Measurements from ENCODE around the gene CRADD. TPM values are rescaled to one million over a fixed set of nuclear protein-coding genes. Genes with fewer than 3 reads are reported as not detected.

Gene CRADD
- total RNA-seq, 1 donor from 2014 or later: 17.1 TPM

DNA sequence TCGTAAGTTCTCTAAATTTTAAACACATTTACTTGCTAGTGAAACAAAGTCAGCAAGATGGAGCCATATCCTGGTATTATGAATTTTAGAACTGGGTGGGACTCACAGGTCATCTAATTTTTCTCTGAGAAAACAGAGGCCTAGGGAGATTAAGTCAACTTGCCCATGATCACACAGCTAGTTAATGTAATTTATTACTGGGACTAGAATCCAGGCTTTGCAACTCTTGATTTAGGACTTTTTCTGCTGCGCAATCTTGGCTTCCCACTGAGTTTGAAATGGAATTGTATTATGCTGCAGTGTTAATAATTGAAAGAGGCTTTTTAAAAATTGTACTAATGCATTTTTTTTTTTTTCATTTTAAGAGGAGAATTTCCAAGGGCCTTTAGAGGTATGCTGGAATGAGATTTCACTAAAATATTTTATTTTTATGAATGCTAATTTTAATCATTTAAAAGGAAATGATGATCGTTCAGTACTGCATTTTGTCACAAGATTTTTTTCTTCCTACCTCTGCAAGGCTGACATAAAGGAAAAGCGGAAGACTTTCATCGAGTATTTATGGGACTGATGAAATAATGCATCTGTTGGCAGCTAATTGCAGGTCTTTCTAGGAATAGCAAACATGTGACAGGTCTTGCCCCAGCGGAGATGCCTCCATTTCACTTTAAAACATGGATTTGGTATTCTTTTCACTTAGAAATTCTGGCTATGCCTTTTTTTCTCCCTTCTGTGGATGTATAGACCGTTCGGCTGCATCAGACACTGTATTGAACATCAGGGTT is 9.6 kb downstream of the CRADD start:
- ATAC-seq: no peak
- H3K4me1 ChIP-seq: no peaks in the 10 kb centered on the region
- H3K36me3 ChIP-seq: no peaks in the 10 kb centered on the region
- TF ChIP-seq, protein P1, sequence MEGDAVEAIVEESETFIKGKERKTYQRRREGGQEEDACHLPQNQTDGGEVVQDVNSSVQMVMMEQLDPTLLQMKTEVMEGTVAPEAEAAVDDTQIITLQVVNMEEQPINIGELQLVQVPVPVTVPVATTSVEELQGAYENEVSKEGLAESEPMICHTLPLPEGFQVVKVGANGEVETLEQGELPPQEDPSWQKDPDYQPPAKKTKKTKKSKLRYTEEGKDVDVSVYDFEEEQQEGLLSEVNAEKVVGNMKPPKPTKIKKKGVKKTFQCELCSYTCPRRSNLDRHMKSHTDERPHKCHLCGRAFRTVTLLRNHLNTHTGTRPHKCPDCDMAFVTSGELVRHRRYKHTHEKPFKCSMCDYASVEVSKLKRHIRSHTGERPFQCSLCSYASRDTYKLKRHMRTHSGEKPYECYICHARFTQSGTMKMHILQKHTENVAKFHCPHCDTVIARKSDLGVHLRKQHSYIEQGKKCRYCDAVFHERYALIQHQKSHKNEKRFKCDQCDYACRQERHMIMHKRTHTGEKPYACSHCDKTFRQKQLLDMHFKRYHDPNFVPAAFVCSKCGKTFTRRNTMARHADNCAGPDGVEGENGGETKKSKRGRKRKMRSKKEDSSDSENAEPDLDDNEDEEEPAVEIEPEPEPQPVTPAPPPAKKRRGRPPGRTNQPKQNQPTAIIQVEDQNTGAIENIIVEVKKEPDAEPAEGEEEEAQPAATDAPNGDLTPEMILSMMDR (IDR thresholded peaks at IDR 0.05): no peak
- no peaks in the 10 kb centered on the region for H3K27me3 ChIP-seq
- no peak overlapping the region for H3K4me3 ChIP-seq
- H3K27ac ChIP-seq: no peak overlapping the region
- H3K9me3 ChIP-seq: no peaks in the 10 kb centered on the region
- DNase-seq: no peak
- intact Hi-C loops (cut with DNase I): no loop called here

DNA sequence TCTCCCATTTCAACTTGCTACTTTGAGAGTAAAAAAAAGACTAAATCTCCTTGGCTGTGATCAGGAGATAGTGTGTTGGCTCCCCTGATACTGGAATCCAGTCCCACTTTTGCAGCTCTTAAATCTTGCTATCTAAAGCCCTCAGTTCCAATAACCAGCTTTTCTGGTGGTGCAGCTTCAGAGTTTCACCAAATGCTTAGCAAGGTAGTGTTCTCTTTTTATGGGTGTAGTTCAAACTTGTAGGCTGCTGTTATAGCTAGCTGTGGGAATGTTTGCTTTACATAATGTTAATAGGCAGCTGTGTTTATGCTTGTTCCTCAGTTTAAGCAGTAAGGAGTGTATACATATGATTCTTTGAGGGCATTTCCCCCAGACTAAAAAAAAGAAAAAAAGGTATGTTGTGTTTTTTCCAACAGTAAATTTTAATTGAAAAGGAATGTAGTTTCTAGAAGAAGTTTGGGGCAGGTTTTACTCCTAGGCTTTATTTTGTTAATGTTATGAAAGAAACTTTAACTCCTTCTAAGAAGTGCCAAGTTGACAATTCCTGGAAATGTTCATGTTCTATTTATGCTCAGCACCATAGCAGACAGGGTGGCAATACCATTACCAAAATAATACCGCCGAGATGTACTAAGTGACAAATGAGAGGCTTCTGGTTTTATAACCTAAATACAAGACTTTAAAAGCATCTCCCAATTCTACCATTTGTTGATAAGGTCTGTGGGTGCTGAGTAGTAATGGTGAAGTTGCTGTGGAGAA is 12.1 kb downstream of the CRADD start:
- H3K27me3 ChIP-seq: no peaks in the 10 kb centered on the region
- no peaks in the 10 kb centered on the region for H3K4me1 ChIP-seq
- TF ChIP-seq, protein P1 (IDR thresholded peaks at IDR 0.05): no peak
- no peak overlapping the region for H3K4me3 ChIP-seq
- H3K36me3 ChIP-seq: no peaks in the 10 kb centered on the region
- intact Hi-C loops (cut with DNase I): no loop called here
- H3K9me3 ChIP-seq: no peaks in the 10 kb centered on the region
- no peak overlapping the region for H3K27ac ChIP-seq
- no peak for DNase-seq
- no peak for ATAC-seq

DNA sequence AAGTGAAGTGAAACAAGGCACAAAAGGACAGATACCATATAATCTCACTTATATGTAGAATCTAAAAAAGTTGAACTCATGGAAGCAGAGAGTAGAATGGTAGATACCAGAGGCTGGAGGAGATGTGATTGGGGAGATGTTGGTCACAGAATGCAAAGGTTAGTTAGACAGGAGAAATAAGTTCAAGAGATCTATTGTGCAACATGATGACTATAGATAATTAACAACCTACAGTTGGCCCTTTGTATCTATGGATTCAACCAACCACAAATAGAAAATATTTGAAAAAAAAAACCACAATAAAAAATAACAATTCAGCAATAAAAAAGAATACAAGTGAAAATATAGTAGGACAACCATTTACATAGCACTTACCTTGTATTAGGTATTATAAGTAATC is 19.3 kb downstream of the CRADD start:
- H3K36me3 ChIP-seq: no peaks in the 10 kb centered on the region
- TF ChIP-seq, protein P1 (IDR thresholded peaks at IDR 0.05): no peak
- H3K9me3 ChIP-seq: no peaks in the 10 kb centered on the region
- DNase-seq: no peak
- no peak for ATAC-seq
- H3K27me3 ChIP-seq: no peaks in the 10 kb centered on the region
- no peak overlapping the region for H3K27ac ChIP-seq
- peaks cover 24% of the 10 kb centered on the region for H3K4me1 ChIP-seq
- H3K4me3 ChIP-seq: no peak overlapping the region
- intact Hi-C loops (cut with DNase I): no loop called here

DNA sequence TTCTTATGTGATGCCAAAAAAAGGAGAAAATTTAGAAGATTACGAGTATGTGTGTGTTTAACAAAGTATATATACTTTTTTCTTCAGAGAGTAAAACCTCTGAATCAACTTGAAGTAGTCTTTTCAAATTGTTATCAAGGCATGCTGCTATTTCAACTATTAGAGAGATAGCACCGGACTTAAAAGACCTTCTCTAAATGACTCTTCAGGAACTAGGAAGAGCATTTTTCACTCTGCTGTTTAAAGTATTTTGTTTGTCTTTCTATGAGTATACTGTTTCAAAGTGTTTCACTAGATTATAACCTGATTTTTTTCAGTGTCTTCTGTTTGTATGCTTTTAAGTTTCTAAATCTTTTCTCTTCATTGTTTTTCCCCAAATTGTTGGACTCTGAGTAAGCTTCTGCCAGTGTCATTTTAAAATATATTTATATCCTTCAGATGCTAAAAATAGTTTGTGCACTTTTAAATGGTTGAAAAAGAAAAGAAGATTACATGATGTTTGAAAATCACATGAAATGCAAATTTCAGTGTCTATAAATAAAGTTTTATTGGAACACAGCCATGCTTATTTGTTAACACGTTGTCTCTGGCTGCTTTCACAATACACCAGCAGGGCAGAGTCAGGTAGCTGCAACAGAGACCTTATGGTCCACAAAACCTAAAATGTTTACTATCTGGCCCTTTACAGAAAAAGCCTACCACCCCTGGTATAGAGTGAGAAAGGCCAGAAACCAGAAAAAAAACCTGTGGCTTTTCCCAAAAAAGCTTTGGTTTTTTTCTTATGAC is 21.3 kb downstream of the CRADD start:
- H3K9me3 ChIP-seq: no peaks in the 10 kb centered on the region
- no peaks in the 10 kb centered on the region for H3K27me3 ChIP-seq
- H3K36me3 ChIP-seq: no peaks in the 10 kb centered on the region
- intact Hi-C loops (cut with DNase I): no loop called here
- ATAC-seq (no peak), DNase-seq (no peak)
- no peak overlapping the region for H3K4me3 ChIP-seq
- TF ChIP-seq, protein P1 (IDR thresholded peaks at IDR 0.05): no peak
- H3K4me1 ChIP-seq: peaks cover 24% of the 10 kb centered on the region
- no peak overlapping the region for H3K27ac ChIP-seq

DNA sequence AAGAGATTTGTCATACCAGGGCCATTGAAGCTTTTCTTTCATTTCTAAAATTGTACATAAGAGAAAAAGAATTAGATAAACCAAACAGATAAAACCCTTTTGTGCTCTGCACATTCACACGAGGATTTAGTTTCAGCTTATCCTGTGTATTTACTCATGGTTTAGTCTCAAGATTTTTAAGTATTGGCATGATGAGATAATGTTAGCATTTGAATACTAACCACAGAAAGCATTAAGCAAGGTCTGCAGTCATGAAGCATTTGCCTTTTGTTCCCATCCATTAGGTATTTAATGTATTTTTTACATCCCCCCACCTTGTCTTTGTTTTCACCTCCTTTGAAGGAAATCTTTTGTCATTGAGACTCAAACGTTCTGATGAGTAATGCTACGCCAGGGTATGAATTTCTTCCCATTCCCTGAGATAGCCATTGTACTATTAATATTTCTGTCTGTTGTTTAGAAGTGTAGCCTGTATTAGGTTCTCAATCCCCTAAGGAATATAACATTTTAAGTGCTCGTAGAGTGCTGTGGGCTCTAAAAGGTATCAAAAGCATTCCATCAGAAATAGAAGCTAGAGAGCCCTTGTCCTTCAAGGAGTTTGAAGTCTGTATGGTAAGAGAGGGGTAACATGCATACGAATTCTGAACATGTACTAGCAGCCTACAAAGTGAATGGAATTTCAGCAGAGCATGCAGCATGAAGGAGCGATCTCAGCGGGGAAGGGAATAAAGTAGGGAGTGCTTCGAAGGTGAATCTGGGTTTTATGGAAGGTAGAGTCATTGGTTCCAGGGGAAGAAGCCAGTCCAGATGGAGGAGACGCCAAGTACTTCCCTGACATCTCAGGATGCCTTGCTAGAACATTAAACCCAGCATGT is 22.3 kb downstream of the CRADD start:
- no peaks in the 10 kb centered on the region for H3K27me3 ChIP-seq
- H3K9me3 ChIP-seq: no peaks in the 10 kb centered on the region
- DNase-seq (no peak), ATAC-seq (peak; percentile 34)
- no peak overlapping the region for H3K4me3 ChIP-seq
- no peak overlapping the region for H3K27ac ChIP-seq
- peaks cover 24% of the 10 kb centered on the region for H3K4me1 ChIP-seq
- H3K36me3 ChIP-seq: no peaks in the 10 kb centered on the region
- TF ChIP-seq, protein P1 (IDR thresholded peaks at IDR 0.05): no peak
- intact Hi-C loops (cut with DNase I): no loop called here

Measured in upper lobe of right lung (tissue), 1 donor.